ENCODE results near the gene AGL.

GRCh38 chr1:99858286-99858685 lies 8.1 kb downstream of the AGL start:
- TF ChIP-seq SIN3A (conservative IDR thresholded peaks at IDR 0.05 in 1 of 2, IDR thresholded peaks at IDR 0.05 in 1 of 2; ENCODE audit: low read depth in 1 of 2, low read length in 2 of 2) (no peak), CTCF (IDR thresholded peaks at IDR 0.05; ENCODE audit: control extremely low read depth in 1 of 3, insufficient read depth in 1 of 3, low read depth in 1 of 3, low read length in 3 of 3) (no peak), BRCA1 (IDR thresholded peaks at IDR 0.05; ENCODE audit: low read depth, low read length) (no peak), ZNF274 (IDR thresholded peaks at IDR 0.05; ENCODE audit: borderline replicate concordance, extremely low read depth, low read length) (no peak), POLR2A (IDR thresholded peaks at IDR 0.05; ENCODE audit: control extremely low read depth in 1 of 2, low read depth in 2 of 2, low read length in 2 of 2) (no peak), POLR2AphosphoS5 (IDR thresholded peaks at IDR 0.05; ENCODE audit: low read depth, low read length) (no peak), CHD1 (IDR thresholded peaks at IDR 0.05; ENCODE audit: low read depth, low read length) (no peak), RFX5 (IDR thresholded peaks at IDR 0.05; ENCODE audit: borderline replicate concordance, low read depth, low read length) (no peak), EZH2 (IDR thresholded peaks at IDR 0.05; ENCODE audit: low read depth, low read length, severe bottlenecking) (no peak), SAP30 (IDR thresholded peaks at IDR 0.05; ENCODE audit: insufficient read depth, insufficient replicate concordance, low read length) (no peak), MAFK (IDR thresholded peaks at IDR 0.05; ENCODE audit: low read depth, low read length) (no peak)
